GM15510 (cell line): ENCODE measurements around the gene FBXO15.

Experiments used
- POLR2A ChIP-seq: IDR thresholded peaks from 3 replicates; pipeline ENCODE4 v1.6.1; 2011; ENCODE audit warnings: borderline replicate concordance; ENCODE audit not compliant: insufficient read length; ENCODE audit errors: extremely low read depth

Gene FBXO15

DNA sequence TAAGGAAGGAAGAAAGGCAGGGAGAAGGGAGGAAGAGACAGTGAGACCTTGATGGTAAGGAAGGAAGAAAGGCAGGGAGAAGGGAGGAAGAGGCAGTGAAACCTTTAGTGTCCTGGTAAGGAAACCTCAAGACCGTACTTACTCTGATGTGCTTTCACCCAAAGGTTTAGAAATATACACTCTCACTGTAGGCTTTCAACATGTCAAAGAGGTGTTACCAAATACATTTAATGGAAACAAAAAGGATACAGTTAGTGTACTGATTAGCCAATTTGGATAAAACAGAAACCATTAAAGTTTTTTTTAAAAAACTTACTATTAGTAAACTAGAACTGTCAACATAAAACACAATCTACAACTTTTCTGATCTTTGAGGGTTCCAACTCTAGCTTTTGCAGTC, 7.1 kb downstream of the FBXO15 start:
- TF ChIP-seq POLR2A, result no peak

DNA sequence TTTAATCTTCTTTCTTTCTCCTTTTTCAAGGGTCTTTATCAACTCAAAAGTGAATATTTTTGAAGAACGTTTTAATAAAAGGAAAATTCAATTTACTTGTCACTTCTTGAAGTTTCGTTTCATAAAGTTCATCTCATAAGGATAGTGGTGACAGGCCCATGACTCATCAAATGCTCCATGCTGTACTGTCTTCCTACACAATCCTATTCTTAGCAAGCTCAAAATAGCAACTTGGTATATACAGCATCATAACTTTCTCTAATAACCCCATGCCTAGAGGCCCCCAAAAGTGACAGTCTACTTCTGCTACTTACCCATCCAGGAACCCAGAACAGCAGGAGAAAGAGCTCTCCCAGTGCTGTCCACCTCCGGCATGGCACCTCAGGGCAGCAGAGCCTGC, 7.7 kb downstream of the FBXO15 start:
- no peak for TF ChIP-seq POLR2A

DNA sequence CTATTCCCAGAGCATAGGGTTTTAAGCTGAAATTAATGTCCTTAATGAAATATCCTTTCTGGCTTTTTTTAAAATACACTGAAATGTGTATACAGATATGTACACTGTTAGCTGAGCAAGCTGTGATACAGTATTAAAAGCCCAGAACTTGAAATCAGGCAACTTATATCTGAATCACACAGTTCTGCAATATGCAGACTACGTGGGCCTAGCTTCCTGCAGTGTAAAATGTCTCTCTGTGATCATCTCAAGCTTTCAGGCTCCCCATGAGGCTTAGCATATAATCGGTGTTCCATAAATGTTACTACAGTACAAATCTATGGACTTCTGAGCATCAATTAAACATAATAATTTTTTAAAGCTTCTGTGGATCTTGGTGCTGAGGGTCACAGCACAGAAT, 8.2 kb downstream of the FBXO15 start:
- TF ChIP-seq POLR2A, result no peak

DNA sequence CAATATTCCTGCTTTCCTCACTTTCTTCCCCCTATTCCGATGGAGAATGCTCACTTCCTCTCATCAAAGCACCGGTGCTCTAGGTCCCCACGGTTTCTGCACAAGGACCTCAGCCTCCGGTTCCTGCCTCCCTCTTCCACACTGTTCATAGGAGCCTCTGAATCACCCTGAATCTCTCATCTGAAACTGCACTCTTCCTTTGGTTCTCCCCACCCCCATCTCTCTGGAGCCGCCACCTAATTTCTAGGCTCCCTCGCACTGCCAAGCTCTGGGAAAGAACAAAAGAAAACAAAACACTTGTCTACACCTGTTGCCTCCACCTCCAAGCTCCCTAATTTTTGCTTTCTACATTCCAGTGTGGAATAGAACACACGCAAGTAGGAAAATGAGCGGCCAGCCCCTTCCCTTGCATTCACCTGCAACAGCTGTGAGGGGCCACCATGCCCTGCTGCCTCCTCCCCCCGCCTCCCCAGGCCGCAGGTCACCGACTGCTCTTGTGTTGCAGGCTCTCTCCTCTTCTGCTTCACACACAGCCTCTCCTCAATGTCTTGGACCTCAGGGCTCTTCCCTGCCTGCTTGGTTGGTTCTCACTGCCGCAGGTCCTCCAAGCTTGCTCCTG, 9.6 kb downstream of the FBXO15 start:
- TF ChIP-seq POLR2A, result no peak

DNA sequence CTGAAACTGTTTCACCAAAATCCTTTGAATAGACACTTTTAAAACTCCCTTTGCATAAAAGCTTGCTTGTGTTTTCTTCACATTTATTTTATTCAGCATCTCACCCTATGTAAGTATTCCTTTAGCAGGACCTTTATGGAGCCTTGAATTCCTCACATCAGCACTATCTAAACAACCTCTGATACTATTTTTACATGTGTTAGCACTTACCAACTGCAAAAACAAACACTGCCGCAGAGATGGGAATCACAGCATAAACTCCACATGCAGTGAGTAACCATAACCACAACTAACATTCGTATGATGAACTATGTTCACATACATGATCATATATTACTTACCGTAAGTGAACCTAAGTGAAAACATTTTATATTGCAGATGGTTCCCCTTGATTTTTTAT, 15.4 kb downstream of the FBXO15 start:
- TF ChIP-seq POLR2A, result no peak

DNA sequence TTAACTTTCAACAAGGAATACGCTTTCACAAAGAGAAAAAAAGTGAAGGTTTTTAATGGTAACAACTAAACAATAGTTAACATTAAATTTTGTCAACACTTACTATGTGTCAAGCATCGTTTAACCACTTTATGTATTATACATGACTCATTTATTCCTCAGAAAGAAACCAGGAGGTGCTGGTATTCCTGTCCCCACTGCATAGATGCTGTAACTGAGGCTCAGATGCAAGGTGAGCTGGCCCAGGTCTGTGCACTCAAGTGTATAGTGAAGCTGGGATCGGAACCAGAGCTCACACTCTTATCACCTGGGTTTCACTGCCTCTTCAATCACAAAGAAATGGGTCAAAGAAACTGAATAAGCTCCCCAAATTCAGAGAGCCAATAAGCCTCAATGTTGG, 16.5 kb downstream of the FBXO15 start:
- no peak for TF ChIP-seq POLR2A

DNA sequence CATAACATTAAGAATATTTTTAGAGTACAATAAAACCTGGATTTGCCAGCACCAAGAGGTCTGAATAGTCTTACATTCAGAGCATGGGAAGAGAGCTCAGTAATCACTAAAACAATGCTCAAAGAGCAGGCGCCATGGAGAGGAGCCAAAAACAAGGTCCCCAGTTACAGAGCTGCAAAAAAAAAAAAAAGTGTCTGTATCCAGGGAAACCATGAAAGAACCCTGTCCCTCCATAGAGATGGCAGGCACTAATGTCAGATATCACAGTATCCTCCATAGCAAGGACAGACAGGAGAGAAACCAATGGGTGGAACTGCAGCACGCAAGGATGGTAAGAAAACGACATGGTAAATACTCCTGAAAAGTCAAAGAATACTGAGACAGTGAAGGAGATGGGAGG, 19.5 kb downstream of the FBXO15 start:
- TF ChIP-seq POLR2A, result no peak

DNA sequence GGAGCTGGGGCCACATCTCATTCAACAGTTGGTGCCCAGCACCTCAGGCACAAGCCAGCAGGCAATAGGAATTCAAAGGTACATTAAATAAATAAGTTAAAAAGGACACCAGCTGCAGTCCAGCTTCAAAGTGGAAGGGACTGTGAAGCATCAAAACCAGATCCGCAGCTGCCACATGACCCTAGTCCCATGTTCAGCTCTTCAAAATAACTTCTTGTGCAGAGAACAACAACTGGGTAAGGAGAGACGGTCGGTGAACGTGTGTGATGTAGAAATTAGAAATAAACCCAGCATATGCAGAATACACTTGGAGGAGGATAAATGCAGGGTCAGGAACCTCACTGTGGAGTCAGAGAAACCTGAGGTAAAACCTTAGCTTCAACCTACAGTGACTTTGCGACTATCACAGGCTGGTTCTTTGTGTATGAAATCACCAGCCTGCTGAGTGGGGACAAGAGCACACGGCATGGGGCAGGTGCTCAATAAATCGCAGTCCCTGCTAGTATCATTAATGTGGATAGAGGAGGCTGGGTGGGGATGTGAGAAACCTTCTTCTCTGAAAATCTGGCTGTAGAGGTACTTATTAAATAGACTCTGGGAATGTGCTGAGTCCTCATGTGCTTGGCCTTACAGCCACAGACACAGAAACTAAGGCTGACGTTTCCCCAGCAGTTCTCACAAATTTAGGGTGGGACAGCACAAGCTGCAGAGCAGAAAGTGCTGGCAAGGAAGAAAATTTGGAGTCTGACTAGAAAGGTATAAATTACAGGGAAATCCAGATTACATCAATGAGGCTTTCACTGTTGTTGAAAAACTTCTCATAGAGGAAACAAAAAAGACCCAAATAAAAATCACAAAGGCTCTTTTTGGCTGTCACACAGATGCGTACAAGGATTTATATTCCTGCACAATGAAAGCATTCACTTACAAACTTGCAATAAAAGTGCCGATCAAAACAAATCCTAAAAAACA, 20.7 kb downstream of the FBXO15 start:
- no peak for TF ChIP-seq POLR2A

DNA sequence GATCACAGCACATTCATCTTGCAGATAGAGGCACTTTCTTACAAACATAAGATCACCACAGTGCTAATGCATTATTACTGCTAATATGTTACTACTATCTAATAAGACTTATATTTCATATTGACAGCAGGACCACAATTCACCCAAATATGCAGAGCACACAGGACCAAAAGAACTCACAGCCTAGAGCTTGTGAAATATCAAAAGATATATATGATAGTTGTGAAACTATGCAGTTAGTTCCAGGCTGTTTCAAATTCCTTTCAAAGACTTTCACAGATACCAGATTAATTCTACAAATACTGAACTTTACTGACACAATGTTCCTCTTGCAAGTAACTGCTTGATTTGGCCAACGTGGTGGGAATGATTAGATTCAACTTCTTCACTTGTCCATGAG, 23.0 kb downstream of the FBXO15 start:
- TF ChIP-seq POLR2A, result no peak

DNA sequence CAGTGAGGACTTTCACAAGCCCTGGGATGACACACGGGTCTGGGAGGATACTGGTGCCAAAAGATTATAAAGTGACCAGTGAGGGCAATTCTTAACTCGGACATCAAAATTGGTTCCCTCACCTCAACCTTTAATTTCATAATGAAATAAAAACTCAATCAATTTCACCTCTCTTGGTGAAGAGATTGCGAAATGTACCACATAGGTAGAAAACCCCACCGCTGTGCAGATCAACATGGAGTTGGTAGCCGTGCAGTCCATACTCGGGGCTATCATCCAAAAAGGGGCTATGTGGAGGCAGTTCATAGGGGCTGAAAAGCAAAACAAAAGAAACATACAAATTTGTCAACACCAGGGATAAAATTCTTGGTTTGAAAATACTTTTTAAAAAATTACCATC, 24.4 kb downstream of the FBXO15 start:
- TF ChIP-seq POLR2A, result no peak

DNA sequence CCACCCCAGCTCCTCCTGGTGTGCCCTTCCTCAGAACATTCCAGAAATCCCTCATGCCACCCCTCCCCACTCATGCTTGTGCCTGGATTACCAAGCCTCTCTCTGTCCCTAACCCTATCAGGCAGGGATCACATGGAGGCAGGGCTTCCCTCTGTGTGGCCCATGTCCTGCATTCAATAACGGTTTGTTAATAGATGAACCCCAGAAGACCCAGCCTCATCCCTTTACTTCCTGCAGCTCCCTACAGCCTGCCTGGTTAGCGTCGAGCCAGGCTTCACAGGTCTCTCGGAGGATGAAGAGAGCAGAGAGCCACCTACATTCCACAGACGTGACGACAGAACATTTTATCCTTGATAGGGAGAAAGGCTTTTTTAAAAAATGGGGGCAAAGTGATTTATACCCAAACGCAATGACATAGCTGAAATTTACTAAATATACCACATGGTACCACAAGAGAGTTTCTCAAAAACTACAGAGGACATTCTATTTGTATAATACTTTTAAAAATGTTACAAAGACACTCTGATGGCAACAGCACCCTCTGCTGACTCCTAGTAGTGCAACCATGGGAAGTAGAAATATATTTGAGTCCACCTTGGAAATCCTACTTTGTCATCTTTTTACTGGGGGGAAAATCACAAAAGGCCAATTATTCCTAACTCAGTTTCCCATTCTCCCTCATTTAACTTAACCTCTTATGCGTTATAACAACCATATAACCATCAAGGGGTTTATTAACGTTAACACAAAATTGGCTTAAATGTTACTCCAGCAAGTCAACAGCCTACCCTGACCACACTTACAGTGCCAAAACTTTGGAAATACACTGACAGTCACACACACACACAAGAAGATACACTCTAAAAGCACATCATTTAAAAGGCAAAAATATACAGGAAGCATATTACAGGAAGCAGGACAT, 30.7 kb downstream of the FBXO15 start:
- no peak for TF ChIP-seq POLR2A

DNA sequence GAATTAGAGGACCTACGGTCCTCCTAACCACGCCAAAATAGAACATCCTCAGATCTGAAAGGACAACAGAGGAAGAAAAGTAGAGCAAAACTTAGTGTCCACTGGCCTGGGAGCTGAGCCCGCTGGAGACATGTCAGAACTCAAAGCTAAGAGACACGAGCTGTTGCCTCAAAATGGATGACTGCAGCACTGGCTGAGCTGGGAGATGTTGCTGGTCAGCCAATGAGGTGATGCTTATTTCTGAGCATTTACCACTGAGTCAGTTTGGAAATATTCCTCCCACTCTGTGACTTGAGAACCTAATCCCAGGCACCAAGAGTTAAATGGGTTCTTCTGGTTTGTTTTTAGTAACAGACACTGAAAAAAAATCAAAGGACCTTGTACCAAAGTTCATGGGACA, 32.6 kb downstream of the FBXO15 start:
- TF ChIP-seq POLR2A, result no peak

DNA sequence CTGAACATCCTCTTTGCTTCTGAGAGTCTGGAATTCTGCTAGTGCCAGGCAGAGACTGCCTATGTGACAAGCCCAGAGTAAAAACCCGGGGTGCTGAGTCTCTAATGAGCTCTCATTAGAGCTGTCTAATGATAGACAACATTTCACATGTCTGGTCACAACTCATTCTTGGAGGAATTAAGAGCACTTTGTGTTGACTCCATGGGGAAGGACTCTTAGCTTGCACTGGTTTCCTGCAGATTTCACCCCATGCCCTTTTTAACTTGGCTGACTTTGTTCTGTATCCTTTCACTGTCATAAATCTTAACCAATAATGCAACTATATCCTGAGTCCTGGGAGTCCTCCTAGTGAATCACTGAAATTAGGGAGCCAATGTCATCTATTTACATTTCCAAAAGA, 33.5 kb downstream of the FBXO15 start:
- TF ChIP-seq POLR2A, result no peak

DNA sequence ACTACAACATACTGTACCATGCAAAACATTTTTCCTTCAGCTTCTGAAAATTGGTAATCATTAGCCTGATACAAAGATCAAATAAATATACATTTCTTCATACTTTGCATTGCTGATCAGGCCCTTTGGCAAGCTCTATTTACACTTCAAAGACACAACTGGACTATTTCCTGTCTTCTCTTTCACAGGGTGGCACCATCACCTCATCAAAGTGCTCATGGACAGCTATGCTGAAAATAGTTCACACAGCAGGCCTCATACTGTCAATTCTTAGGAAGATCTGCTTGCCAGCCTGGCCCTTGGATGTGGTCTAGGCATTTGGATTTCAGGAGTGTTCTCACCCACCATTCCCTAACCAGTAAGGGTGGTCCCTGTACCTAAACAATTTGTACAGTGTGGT, 33.9 kb downstream of the FBXO15 start:
- TF ChIP-seq POLR2A, result no peak

DNA sequence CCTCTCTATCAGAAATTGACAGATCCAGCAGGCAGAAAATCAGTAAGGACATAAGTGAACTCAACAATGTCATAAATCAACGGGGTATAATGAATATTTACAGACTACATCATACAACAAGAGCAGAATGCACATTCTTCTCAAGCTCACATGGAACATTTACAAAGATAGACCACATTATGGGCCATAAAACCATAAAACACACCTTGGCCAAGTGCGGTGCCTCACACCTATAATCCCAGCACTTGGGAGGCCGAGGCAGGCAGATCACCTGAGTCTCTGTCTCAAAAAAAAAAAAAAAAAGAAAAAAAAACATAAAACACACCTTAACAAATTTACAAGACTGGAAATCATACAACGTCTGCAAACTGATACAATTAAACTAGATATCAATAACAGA, 36.7 kb downstream of the FBXO15 start:
- no peak for TF ChIP-seq POLR2A
